Stimulated activated CD4-positive, alpha-beta T cell treated with anti-CD3 and anti-CD28 coated beads, Interleukin-4, amount 100 ng/mL, for 4 hours (primary cell): ENCODE results near the gene RP2.

Experiments
- DNase-seq, 2 experiments: peaks; one replicate each; pipeline ENCODE4 v3.0.0-alpha.2; 2020

The RP2 gene

GRCh38 chrX:46922611-46923010 lies 85.8 kb downstream of the RP2 start:
- no peak for DNase-seq

- no peak for DNase-seq
These were observed 90.9 kb downstream of the RP2 start for GRCh38 chrX:46927718-46928117.

GRCh38 chrX:46929439-46930261 lies 92.8 kb downstream of the RP2 start:
- no peak for DNase-seq
